Type B pancreatic cell (in vitro differentiated cells): Measurements from ENCODE around the gene TIGIT. TPM values are rescaled to one million over a fixed set of nuclear protein-coding genes. Genes with fewer than 3 reads are reported as not detected.

Experiments
- DNase-seq: peaks from one replicate; pipeline ENCODE4 v3.0.0; 2021; ENCODE audit warnings: mixed read lengths; ENCODE audit not compliant: unreplicated experiment; ENCODE audit errors: extremely low spot score
- H3K27ac Mint-ChIP-seq: 2 replicates; pipeline ENCODE4 v1.8.0; 2021; ENCODE audit warnings: mild to moderate bottlenecking, mixed read lengths
- H3K27me3 Mint-ChIP-seq: 2 replicates; pipeline ENCODE4 v1.8.0; 2021; ENCODE audit warnings: mixed read lengths
- H3K36me3 Mint-ChIP-seq: 2 replicates; pipeline ENCODE4 v1.8.0; 2021; ENCODE audit warnings: mixed read lengths
- H3K4me1 Mint-ChIP-seq: one replicate; pipeline ENCODE4 v1.8.0; 2021; ENCODE audit warnings: mixed read lengths; ENCODE audit not compliant: unreplicated experiment
- H3K4me3 Mint-ChIP-seq: 2 replicates; pipeline ENCODE4 v1.8.0; 2021; ENCODE audit warnings: mild to moderate bottlenecking, mixed read lengths
- H3K9me3 Mint-ChIP-seq: 2 replicates; pipeline ENCODE4 v1.8.0; 2021; ENCODE audit warnings: mixed read lengths
- total RNA-seq: library from RNA; stranded (reverse); gene quantifications from 2 replicates; pipeline ENCODE4 v1.2.1, GENCODE V29; 2021; ENCODE audit warnings: low replicate concordance
- TF ChIP-seq, protein P1 (sequence below): fragments of 200-600 bp; sonication (generic); conservative IDR thresholded peaks from 2 replicates; pipeline ENCODE4 v1.5.0; 2021; ENCODE audit warnings: antibody characterized with exemption, mild to moderate bottlenecking

Gene TIGIT
- total RNA-seq, 1 donor from 2014 or later, result not detected

- Mint-ChIP-seq H3K4me3 (no peak overlapping the region), H3K9me3 (peaks cover 9% of the 10 kb centered on the region), H3K4me1 (peaks cover 18% of the 10 kb centered on the region), H3K27ac (no peak overlapping the region), H3K27me3 (no peaks in the 10 kb centered on the region), H3K36me3 (peaks cover 7% of the 10 kb centered on the region)
- TF ChIP-seq, protein P1, sequence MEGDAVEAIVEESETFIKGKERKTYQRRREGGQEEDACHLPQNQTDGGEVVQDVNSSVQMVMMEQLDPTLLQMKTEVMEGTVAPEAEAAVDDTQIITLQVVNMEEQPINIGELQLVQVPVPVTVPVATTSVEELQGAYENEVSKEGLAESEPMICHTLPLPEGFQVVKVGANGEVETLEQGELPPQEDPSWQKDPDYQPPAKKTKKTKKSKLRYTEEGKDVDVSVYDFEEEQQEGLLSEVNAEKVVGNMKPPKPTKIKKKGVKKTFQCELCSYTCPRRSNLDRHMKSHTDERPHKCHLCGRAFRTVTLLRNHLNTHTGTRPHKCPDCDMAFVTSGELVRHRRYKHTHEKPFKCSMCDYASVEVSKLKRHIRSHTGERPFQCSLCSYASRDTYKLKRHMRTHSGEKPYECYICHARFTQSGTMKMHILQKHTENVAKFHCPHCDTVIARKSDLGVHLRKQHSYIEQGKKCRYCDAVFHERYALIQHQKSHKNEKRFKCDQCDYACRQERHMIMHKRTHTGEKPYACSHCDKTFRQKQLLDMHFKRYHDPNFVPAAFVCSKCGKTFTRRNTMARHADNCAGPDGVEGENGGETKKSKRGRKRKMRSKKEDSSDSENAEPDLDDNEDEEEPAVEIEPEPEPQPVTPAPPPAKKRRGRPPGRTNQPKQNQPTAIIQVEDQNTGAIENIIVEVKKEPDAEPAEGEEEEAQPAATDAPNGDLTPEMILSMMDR, result no peak
- no peak for DNase-seq
These were observed 43.0 kb downstream of the TIGIT start for GRCh38 chr3:114336857-114337256.

GRCh38 chr3:114338651-114339357 is 45.0 kb downstream of the TIGIT start:
- H3K4me1 Mint-ChIP-seq, result peaks cover 18% of the 10 kb centered on the region
- no peaks in the 10 kb centered on the region for H3K9me3 Mint-ChIP-seq
- TF ChIP-seq, protein P1, result no peak
- no peak overlapping the region for H3K27ac Mint-ChIP-seq
- H3K4me3 Mint-ChIP-seq, result no peak overlapping the region
- no peaks in the 10 kb centered on the region for H3K27me3 Mint-ChIP-seq
- DNase-seq, result no peak
- no peaks in the 10 kb centered on the region for H3K36me3 Mint-ChIP-seq

DNA sequence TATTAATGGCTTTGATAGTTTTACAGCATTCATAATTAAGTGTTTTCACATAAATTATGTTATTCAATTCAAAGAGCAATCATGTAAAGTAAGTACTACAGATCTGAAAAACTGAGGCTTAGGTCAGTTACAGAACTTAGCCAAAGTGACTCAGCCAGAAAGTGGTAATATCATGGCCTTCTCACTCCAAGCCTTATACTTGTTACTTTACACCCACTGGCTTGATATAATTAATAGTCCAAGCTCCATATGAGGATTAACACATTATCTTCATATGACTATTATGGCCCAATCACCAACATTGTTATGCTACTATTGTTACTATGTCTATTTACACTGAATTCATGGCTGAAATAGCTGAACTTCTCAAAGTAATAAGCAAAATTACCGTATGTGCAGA is 50.7 kb downstream of the TIGIT start:
- TF ChIP-seq, protein P1, result no peak
- peaks cover 7% of the 10 kb centered on the region for H3K36me3 Mint-ChIP-seq
- no peak overlapping the region for H3K27ac Mint-ChIP-seq
- H3K27me3 Mint-ChIP-seq, result no peaks in the 10 kb centered on the region
- DNase-seq, result no peak
- peaks cover 4% of the 10 kb centered on the region for H3K9me3 Mint-ChIP-seq
- H3K4me1 Mint-ChIP-seq, result peaks cover 35% of the 10 kb centered on the region
- no peak overlapping the region for H3K4me3 Mint-ChIP-seq

GRCh38 chr3:114350271-114350670 is 56.4 kb downstream of the TIGIT start:
- Mint-ChIP-seq H3K4me3 (no peak overlapping the region), H3K27me3 (no peaks in the 10 kb centered on the region), H3K27ac (no peak overlapping the region), H3K36me3 (peaks cover 18% of the 10 kb centered on the region), H3K9me3 (peaks cover 4% of the 10 kb centered on the region), H3K4me1 (peaks cover 24% of the 10 kb centered on the region)
- TF ChIP-seq, protein P1, result no peak
- no peak for DNase-seq

DNA sequence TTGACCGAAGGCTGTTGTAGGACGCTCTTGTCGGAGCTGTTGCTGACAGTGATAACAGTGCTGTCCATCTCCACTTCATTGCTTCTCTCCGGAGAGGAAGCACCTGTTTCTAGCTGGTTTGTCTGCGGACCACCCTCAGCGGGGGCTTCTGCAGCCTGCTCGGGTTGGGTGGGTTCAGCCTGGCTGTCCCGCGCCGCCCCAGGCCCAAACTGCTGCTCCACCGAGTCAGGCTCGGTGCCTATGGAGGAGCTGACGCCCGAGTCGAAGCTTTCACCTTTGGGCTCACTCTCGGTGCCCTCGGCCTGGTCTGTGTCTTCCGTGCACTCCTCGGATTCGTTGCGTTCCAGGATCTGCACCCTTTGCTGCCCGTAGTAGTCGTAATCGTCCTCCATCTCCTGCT is 56.9 kb downstream of the TIGIT start:
- TF ChIP-seq, protein P1, result no peak
- Mint-ChIP-seq H3K27ac (no peak overlapping the region), H3K9me3 (peaks cover 4% of the 10 kb centered on the region), H3K4me3 (no peak overlapping the region), H3K4me1 (peaks cover 21% of the 10 kb centered on the region), H3K27me3 (no peaks in the 10 kb centered on the region), H3K36me3 (peaks cover 18% of the 10 kb centered on the region)
- DNase-seq, result no peak
